ENCODE measurements around the gene INPP5A.
A peak's percentile ranks its signal among the peaks of the same experiment; 100 is the strongest.
"Not testable (repeated sequence)": the region's sequence is repeated elsewhere in the genome, so short reads cannot be mapped to it uniquely, and the experiment has no call there.

The INPP5A gene

DNA sequence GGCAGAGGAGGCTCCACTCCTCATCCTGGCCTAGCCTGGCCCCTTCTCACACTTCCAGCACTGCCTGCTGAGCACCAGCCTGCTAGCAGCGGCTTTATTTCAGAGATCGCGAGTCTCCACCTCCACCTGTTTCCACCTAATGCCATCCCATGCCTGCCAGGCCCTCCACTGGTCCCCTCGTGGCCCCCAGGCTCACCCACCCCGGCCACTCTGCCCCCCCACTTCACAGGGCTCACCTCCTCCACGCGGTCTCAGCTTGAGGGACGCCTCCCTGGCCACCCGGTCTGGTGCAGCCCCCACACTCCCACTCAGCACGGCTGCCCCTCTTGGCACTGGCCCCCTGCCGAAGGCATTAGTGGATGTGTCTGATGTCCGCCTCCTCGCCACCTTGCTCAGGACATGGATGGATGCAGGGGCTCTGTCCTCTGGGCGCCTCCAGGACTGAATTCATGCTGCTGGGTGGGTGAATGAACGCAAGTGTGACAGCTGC, 252.1 kb downstream of the INPP5A start:
- no peak for DNase-seq
- intact Hi-C loops (cut with DNase I), result loop anchor here (5.0 kb wide), 1 partner anchor 52 kb away; no protein-coding TSS in a partner anchor

DNA sequence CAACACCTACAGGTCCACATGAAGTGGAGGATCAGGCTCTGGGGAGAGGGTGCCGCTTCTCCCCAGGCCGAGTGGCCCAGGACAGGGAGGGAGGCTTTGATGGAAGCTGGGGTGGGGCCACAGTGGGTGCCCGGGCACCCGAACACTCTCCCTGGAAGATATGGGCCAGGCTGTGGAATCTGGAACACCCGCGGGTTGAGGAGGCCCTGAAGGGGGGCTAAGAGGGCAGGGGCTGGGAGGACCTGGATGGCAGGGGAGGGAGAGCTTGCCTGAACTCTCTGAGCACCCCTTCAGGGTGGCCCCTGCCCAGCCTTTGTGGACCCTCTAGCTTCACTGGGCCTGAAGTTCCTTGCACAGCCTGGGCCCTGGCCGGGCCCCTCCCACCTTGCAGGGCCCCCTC, 252.9 kb downstream of the INPP5A start:
- intact Hi-C loops (cut with DNase I), result no loop called here
- DNase-seq, result no peak

DNA sequence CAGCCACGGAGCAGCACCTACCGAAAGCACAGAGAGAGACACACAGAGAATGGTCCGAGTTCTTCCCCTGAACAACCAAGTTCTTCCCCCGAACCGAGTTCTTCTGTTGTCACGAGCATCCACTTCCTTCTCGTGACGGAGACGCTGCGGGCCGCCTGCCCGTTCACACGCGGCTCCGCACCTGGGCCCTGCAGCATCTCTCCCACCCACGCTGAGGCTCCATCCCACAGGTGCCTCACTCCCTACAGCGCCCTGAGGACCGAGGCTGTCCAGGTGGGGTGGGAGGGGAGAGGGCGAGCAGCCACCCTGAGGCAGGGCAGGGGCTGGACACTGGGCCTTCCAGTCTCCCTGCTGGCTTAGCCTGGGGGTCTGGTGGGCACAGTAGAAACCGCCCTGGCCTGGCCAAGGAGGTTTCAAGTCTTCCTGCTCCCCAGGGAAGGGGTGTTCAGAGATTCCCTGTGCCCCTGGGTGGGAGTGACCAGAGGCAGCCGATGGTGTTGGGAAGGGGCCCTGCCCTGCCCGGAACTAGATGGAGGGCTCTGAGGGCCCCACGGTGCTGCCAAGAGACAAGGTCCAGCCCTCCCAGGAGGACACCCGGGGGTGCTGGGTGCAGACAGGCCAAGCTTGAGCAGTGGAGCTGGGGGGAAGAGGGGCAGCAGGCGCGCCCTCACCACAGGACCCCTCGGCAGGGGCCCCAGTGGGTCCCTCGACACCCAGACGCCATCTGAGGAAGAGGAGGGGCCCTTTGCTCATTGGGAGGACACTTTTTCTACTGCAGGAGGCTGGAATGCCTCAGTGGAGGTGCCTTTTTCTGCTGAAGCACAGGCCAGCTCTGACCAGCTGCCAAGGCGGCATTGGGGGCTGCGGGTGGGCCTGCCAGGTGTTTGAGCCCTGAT, 253.6 kb downstream of the INPP5A start:
- intact Hi-C loops (cut with DNase I), result no loop called here

DNA sequence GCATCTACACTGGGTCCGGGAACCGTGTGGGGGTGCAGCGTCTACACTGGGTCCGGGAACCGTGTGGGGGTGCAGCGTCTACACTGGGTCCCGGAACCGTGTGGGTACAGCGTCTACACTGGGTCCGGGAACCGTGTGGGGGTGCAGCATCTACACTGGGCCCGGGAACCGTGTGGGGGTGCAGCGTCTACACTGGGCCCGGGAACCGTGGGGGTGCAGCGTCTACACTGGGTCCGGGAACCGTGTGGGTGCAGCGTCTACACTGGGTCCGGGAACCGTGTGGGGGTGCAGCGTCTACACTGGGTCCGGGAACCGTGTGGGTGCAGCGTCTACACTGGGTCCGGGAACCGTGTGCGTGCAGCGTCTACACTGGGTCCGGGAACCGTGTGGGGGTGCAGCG, 254.5 kb downstream of the INPP5A start:
- DNase-seq; intact Hi-C loops (cut with DNase I): not testable (repeated sequence)

More for the DNA sequence above, 253.6 kb downstream of the INPP5A start:
- DNase-seq, result no peak

DNA sequence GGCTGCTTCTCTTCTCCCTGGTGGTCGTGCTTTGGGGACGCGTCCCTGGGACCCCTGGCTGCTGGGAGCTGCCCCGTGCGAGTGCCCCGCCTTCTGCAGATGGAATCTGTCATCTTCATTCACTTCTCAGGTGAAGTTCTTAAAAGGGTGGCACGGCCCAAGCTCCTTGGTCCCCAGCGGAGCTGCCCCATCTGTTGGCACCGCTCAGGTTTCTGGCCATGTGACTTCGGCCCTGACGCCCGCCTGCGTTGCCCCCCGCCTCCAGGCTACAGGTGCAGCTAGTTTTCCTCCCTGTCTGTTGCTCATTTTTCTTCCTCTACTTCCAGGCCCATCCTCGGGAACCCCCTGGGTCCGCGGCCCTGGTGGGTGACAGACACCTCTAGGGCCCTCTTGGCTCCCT, 255.2 kb downstream of the INPP5A start:
- intact Hi-C loops (cut with DNase I), result no loop called here

DNA sequence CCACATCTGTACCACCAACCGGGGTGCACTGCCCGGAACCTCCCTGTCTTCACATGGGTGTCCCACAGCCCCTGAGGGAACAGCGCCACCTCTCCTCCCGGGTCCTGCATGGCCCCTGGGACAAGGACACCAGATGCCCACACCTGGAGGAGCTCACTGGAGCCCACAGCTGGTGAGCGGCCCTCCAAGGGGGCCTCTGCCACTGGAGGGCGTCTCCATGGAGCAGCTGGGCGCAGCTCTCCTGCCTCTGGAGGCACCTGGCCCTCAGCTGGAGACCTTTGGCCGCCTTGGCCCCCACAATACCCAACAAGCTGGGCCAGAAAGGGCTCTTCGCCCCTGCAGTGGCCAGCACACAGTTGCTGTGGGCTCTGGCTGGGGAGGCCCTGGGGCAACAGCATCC, 255.6 kb downstream of the INPP5A start:
- no peak for DNase-seq
- intact Hi-C loops (cut with DNase I), result no loop called here

More for the DNA sequence above, 255.2 kb downstream of the INPP5A start:
- DNase-seq, result no peak

DNA sequence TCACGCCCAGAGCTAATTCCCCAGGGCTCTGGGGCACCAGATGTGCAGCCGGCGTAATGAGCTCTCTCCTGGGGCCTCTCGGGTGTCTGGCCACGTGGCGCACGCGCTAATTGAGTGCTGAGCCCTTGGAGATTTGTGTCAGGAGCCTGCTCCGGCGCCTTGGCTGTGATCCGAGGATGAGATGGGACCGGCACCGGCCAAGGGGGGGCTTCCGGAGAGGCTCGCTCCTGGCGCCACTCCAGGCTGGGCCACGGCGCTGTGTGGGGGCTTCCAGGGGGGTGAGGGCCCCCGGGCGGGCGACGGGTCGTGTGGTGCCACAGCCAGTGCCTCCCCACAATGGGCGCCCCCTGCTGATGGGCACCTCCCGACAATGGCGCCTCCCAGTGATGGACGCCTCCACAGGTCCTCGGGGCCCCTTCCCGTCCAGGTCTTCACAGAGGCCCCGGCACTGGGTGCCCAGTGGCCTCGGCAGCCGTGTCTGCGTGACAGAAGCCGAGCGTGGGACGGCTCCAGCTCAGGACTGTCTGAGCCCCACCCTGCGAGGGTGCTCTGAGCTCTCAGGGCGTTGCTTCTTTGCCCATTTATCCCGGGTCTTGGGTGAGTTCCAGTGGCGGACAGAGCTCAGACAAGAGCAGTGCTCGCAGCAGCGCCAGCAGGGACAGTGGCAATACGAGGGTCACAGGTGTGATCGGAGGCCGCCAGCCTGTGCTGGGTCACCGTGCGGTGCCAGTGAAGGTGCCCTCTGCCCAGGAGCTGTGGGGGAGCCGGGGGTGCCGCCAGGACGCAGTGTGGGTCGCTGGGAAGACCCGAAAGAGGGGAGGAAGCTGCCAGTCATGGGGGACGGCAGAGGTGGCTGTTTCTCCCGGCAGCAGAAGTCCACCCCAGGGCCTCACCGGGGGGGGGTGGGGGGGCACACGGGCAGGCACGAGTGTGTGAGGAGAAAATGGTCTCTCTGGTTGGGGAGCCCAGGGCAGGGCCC, 256.6 kb downstream of the INPP5A start:
- no peak for DNase-seq
- intact Hi-C loops (cut with DNase I), result no loop called here

DNA sequence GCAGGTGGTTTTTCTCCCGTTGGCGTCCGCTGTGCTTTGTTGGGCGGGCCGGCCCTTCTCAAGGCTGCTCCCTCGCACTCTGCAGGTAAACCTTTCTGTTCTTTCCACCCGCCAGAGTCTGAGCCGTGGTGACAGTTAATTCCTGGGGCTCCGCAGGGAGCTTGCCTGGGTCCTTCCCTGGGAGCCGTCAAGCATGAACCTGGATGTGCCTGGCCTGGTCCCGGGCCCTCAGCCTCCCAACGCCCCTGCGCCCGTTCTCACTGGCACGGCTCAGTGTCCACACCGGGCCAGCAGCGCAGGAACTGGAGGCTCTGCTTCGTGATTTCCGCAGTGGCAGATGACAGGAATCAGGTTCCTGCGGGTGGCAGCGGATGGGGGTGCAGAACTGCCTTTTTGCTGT, 259.3 kb downstream of the INPP5A start:
- DNase-seq, result no peak
- intact Hi-C loops (cut with DNase I), result no loop called here

DNA sequence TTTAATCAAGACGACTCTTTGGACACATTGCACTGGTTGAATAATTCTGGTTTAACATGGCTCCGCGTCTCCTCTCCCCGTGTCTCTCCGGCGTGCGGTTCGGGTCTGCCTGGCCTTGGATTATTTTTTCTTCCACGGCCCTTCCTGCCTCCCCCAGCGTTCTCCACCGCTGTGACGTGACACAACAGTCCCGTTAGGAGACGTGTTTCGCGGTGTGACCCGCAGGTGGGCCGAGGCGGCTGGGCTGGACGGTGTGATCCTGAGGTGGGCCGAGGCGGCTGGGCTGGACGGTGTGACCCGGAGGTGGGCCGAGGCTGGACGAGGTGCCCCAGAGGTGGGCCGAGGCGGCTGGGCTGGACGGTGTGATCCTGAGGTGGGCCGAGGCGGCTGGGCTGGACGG, 260.4 kb downstream of the INPP5A start:
- DNase-seq; intact Hi-C loops (cut with DNase I): not testable (repeated sequence)

DNA sequence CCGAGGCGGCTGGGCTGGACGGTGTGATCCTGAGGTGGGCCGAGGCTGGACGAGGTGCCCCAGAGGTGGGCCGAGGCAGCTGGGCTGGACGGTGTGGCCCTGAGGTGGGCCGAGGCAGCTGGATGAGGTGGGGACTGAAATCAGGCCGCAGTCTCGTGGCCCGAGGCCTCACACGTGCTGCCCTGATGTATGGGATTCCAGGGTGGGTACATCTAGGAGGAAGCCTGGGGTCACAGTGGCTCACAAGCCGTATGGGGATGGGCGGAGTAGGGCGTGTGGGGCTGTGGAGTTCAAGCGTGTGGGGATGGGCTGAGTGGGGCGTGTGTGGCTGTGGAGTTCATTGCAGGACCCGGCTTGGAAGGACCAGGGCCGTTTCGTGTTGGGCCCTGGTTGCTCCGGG, 260.8 kb downstream of the INPP5A start:
- intact Hi-C loops (cut with DNase I), result no loop called here
- peak in 1 of 10 donors; percentile 76 for DNase-seq

DNA sequence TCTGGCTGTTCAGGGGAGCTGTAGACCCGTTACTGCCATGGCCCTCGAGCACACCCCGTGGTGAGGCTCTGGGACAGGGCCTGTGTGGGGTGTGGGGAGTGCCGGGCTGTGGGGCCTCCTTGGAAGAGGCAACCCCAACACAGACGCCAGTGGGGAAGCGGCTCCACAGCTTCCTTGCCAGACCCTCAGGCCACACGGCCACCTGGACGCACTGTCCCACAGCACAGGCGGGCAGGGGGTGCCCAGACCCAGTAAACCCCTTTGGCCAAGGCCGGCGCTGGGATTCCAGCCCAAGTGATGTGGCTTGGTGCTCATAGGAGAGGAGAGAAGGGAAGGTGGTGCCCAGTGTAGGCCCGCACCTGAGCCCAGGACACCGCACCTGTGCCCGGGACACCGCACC, 261.3 kb downstream of the INPP5A start:
- peak in 2 of 10 donors; percentile 39 to 84 for DNase-seq
- intact Hi-C loops (cut with DNase I), result no loop called here

DNA sequence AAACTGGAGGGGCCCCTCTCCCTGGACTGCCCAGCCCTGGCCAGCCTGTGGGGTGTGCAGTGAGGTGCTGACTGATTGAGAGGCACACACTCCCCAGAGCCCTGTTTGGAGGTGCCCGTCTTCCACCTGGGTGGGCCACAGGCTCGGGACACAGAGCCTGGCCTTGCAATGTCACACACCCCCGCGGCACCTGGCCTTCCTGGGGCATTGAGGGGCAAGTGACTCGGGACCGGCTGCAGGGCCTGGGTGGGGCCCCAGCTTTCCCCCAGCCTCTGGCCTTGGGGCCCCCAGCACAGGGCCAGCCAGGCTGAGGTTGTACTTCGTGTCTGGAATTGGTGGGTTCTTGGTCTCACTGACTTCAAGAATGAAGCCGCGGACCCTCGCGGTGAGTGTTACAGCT, 262.3 kb downstream of the INPP5A start:
- intact Hi-C loops (cut with DNase I), result no loop called here
- peak in 3 of 10 donors; percentile 9 to 58 (median 44) for DNase-seq

DNA sequence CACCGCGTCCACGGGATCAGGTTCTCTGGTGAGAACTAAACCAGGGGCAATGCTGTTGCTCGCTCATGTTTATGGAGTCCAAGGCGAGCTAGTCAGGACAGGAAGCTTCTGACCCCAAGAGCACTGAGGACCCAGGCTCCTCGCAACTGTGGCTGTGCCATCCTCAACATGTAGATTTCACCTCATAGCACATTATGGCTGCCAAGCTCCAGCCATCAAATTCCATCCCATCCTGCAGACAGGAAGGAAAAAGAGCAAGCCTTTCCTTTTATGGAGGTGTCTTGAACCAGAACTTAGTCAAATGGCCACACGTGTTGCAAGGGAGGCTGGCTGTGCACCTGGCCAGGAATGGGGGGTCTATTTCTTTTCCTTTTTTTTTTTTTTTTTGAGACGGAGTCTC, 264.5 kb downstream of the INPP5A start:
- intact Hi-C loops (cut with DNase I), result no loop called here
- DNase-seq, result peak in 1 of 10 donors; percentile 41

DNA sequence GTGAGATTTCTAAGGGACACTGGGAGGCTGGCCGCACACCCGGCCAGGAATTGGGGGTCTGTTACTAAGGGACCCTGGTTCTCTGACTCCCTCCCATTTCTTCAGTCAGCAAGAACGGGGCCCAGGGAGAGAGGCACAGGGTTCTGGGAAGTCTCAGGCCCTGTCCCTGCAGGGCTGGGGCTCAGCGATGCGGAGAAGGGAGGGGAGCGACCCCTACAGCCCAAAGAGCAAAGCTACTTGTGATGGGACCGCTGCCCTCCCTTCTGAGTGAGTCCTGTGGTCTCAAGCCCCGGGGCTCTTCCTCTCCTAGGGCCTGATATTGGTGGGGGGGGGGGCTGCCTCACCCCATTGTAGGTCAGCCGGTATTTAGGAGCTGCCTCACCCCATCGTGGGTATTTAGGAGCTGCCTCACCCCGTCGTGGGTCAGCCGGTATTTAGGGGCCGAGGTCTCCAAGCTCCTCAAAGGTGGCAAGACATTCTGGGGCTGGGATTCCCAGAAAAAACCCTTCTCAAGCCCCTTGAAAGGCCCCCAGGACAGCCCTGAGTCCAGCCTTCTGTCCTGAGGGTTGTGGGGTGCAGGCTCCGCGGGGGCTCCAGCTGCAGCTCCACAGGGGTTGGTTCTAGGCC, 265.2 kb downstream of the INPP5A start:
- intact Hi-C loops (cut with DNase I), result no loop called here
- peak in 2 of 10 donors; percentile 52 to 61 for DNase-seq

DNA sequence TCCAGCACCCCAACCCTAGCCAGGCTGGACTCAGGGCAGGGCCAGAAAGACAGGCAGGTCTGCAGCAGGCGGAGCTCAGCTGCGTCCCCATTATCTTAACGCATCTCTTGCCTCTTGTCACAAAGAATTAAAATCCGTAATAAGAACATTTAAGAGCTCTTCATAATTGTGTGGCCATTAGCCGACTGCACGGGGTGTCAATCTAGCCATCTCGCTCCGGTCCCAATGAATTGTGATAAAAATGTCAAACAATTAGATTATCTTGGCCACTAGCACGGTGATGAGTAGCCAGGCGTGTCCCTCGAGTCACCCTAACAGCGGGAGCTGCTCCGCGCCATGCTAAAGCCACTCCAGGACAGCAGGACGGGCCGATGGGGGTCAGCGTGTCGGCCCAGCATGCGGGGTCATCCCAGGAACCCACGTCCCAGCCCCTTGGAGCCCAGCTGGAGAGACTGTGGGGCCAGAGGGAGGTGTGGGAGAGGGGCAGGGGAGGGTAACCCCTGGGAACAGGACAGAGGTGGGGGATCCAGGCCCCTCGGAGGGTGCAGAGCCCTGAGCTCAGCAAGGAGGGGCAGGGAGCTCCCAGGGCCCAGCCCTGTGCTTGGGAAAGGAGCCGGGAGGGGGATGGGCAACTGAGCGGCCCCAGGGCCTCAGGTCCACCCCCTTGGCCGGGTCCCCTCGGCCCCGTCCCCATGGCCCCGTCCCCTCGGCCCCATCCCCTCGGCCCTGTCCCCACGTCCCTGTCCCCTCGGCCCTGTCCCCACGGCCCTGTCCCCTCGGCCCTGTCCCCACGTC, 266.0 kb downstream of the INPP5A start:
- peak in 3 of 10 donors; percentile 50 to 73 (median 68) for DNase-seq
- intact Hi-C loops (cut with DNase I), result no loop called here

DNA sequence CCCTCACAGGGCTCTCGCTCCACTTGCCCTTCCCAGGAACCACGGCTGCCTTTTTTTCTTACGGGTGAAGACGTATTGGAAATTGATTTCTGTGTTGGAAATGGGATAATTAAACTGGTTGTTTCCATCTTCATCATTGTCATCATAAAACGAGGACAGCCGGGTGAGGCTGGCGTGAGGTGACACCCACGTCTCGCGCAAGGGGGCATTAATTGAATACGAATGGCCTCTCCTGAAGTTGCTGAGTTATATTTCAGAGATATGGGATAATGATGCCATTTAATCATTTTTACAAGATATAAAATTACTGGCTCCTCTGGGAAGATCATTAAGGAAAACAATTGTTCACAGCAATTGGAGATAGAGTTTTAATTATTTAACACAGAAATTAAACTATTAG, 266.7 kb downstream of the INPP5A start:
- intact Hi-C loops (cut with DNase I), result no loop called here
- DNase-seq, result peak in 2 of 10 donors; percentile 38 to 52

DNA sequence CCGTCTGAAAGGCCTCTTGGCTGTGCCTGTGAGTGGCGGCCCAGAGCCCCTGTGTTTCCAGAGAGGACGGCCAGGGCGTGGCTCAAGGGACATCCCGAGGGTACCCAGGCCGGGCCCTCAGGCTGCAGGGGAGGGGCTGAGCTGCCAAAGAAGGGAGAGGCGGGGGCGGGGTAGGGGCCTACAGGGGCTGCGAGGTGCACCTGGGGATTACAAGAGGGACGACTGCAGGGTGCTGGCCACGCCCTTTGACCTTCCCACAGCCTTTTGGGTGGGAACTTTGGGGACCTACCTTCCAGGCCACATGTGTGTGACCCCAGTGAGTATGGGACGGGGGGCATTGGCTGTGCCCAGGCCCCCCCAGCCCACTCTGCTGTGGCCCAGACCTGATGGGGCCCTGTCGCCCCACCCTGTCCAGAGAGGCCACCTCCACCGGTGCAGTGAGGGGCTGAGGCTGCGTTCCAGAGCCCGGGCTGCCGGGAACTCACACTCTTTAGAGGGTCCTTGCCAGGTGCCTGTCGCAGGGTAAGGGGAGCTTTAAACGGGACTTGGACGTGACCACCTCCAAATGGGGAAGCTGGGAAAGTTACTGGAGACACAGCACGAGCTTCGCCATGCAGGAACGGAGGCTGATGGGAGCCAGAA, 267.3 kb downstream of the INPP5A start:
- intact Hi-C loops (cut with DNase I), result no loop called here
- DNase-seq, result peak in 1 of 10 donors; percentile 64

DNA sequence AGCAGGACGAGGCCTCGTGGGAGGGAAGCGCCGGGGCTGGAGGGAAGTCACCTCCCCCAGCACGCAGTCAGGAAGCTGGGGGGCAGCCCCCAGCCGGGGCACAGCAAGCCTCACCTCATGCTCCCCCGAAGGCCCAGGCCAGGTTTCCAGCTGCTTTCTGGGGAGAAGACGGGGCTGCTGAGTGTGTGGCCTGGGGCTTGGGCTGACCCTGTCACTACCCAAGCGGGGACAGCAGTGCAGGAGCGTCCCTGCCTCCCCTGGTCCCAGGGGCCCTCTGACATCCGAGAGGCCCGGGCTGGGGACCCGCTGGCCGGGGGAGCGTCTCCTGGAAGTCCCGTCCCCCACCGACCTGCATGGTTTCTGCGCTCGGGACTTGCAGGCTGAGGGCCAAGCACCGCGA, 268.0 kb downstream of the INPP5A start:
- peak in 2 of 10 donors; percentile 55 to 72 for DNase-seq
- intact Hi-C loops (cut with DNase I), result no loop called here

DNA sequence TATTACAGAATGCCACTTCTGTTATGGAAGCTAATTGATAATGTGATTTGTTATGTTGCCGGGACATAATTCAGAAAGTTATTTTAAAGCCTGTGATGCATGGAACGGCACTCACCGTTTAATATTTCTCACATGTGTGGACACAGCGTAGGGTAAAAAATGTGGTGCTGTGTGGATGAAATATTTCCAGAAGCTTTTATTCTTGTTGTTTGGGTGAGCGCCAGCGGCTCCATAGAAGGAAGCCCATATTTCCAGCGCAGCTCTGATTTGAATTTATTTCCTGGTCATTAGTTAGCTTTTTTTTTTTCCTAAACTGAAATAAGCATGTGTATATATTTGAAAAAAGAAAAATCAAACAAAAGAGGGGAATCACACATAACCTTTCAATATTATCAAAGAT, 268.5 kb downstream of the INPP5A start:
- peak in 1 of 10 donors; percentile 11 for DNase-seq
- intact Hi-C loops (cut with DNase I), result no loop called here
